GM21423 (cell line): Measurements from ENCODE around the gene NBDY.
"Not testable (repeated sequence)": the region's sequence is repeated elsewhere in the genome, so short reads cannot be mapped to it uniquely, and the experiment has no call there.

ENCODE experiments used
- ATAC-seq: cut with Tn5 transposase; IDR thresholded peaks from one replicate; pipeline ENCODE4 v1.9.1; 2021; ENCODE audit warnings: mild to moderate bottlenecking, moderate library complexity; ENCODE audit not compliant: unreplicated experiment

NBDY gene

DNA sequence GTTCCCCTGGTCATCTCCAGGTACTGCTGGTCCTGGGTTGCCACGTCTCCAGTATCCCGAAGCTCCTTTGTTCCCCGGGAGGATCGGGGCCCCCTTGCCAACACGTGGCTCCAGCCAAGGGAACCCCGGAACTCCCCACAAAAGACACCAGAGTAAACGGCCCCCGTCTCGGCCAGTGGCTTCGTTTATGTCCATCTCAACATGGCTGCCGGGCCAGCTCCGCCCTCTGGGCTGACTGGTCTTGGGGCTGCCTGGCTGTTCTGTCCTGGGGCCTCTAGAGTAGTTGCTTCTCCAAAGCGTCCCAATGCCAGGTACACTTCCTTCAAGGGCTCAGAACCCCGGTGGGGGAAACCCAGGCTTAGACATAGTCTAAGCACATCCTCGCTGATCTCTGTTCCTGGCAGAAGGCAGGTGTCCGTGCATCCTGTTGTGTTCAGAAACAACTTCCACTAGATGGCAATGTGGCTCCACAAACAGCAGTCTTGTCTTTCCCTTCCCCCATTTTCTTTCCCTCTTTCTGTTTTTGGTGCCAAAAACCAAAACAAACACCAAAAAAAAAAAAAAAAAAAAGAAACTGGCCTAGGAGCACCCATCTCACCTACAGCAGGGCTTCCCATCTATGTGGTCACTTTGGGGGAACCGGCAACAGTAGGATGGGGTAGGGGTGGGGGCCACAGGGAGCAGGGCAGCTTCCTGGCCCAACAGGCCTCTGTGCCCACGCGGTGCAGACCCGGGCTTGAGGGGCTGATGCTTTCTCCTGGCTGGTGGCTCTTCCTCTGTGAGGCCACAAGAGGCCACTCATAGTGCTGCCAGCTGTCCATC, 35.3 kb downstream of the NBDY start:
- peak; percentile 55 for ATAC-seq

DNA sequence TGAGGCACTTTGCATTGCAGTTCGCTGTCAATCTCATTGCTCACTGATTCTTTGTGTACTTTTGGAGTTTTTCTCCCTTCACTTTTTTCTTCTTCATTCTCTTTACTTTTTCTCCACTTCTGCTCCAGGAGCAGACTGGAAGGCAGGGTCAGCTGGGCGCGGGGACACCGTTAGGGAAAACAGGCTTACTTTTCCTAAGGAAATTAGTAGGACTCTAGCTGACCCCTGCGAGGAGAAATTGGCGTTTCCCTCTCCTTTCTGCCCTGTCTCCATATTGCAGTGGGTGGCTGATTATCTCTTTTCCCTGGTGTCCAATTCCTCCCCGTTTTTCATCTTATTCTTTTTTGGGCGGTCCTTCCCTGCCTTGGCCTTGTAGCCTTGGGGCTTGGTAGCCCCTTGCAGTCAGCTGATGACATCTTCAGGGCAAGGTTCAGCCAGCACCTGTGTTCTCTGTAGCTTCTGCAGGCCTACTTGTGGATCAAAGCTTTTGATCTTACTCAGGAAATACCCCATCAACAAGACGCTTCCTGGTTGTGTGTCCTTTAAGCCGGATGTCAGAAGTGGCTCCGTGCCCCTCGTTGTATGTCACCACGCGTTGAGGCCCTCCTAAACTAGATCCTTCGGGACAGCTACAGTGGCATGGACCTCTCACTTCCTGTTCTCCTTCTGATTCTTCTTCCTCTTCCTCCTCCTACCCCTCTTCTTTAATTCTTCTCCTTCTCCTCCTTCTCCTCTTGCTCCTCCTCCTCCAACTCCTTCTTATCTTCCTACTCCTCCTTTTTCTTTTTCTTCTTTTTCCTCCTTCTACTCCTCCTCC, 36.1 kb downstream of the NBDY start:
- ATAC-seq, result no peak

DNA sequence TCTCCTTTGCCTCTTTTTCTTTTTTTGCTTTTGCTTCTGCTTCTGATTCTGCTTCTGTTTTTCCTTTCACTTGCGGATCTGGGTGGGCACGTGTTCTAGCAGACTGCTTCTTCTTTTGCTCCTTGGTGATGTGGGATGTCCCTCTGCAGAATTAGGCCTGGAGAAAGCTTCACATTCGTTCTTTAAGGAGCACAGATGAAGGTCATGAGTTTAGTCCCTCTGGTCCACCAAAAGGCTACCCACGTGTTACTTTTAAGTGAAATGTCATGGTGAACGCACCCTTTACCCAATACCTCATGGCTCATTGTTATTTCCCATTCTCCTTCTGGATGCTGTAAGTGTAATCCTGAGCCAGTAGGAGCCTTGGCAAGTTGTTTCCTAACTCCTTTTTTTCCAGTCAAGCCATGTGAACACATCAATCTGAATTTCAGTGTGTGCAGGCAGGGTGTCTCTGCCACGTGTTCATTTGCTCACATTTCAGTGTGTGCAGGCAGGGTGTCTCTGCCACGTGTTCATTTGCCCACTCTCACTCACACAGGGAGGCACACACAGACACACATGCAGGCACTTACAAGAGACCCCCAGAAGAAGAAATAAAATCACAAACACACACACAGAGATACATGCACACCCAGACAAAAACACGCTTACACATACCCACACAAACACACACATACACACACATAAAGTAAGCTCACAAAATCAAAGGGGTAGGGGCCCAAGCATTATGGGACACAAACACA, 36.9 kb downstream of the NBDY start:
- no peak for ATAC-seq

DNA sequence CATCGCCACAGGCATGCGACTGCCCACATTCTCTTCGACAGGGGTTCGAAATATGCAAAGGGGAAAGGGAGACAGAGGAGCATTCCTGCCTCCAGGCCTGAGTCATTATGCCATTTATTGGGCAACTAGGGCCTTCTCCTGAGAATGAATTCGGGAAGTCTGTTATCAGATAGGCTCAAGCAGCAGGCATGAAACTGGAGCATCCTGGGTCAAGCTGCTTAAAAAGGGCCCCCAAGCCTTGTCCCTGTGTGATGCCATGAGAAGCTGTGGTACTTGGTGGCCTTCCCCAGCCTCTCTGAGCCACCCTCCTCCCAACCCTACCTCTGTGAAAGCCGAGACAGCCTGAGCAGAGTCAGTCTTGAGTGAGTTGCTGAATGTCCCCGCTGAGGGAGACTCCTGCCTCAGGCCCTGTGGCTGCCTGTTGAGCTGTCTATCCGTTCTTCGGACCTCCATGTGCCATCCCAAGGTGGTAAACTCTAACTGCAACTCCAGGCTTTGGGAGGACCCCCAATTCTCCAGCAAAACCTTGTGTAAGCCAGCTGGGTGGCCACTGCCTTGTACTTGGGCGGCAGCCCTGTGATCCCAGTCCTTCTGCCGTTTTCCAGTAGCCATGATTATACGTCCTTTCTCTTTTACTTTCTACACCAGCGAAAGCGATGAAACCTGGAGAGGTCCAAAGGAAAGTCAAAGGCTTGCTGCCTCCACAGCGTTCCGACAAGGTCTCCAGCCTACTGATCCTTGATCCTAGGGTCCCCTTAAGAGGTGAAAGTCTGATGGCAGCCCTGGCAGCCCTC, 37.7 kb downstream of the NBDY start:
- no peak for ATAC-seq

DNA sequence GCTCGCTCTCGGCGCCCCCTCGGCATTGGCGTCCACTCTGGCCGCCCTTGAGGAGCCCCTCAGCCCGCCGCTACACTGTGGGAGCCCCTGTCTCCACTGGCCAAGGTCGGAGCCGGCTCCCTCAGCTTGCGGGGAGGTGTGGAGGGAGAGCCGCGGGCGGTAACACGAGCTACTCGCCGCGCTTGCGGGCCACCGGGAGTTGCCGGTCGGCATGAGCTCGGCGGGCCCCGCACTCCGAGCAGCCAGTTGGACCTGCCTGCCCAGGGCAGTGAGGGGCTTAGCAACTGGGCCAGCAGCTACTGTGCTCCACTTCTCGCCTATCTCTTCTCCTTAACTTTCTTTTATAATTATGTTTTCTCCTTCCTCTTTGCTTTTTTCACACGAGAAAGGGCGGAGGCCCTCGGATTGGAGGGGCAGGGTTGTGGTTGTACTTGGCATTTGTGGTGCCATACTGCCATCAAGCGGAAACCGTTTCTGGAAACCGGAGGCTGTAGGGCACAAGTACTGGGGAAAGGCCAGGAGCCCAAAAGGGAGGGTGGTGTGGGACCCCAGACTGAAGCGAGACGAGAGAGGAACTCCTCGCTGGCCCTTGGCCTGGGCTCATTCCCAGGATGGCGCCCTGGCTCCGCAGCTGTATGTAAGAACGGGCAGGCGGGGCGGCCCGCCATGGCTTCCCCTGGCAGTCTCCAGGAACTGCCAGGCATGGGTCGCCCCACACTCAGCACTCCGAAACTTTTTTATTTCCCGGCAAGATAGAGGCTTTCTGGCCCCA, 38.5 kb downstream of the NBDY start:
- not testable (repeated sequence) for ATAC-seq

DNA sequence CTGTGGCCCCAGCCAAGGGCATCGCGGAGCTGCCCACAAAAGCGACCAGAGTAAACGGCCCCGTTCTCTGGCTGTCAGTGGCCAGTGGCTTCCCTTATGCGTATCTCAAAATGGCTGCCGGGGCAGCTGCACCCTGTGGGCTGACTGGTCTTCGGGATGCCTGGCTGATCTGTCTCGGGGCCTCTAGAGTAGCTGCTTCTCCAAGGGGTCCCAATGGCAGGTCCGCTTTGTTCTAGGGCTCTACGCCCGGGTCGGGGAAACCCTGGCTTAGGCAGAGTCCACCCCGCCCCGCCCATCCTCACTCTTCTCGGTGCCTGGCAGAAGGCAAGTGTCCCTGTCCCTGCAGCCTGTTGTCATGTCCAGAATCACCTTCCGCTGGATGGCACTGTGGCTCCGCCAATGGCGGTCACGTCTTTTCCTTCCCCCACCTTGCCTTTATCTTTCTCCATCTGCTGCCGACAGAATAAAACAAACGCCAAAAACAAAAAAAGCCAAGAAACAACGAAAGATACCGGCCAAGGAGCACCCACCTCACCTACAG, 39.1 kb downstream of the NBDY start:
- not testable (repeated sequence) for ATAC-seq

DNA sequence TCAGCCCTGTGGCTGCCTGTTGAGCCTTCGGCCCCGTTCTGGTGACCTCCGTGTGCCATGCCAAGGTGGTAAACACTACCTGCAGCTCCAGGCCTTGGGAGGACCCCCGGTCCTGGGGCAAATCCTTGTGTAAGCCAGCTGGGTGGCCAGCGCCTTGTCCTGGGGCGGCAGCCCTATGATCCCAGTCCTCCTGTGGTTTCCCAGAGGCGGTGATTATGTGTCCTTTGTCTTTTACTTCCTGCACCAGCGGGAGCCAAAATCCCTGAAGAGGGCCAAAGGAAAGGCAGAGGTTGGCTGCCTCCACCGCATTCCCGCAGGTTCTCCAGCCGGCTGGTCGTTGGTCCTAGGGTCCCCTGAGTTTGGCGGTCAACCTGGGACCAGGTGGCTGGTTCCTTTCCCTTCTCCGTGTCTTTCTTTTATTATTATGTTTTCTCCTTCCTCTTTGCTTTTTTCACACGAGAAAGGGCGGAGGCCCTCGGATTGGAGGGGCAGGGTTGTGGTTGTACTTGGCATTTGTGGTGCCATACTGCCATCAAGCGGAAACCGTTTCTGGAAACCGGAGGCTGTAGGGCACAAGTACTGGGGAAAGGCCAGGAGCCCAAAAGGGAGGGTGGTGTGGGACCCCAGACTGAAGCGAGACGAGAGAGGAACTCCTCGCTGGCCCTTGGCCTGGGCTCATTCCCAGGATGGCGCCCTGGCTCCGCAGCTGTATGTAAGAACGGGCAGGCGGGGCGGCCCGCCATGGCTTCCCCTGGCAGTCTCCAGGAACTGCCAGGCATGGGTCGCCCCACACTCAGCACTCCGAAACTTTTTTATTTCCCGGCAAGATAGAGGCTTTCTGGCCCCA, 43.9 kb downstream of the NBDY start:
- ATAC-seq, result not testable (repeated sequence)

DNA sequence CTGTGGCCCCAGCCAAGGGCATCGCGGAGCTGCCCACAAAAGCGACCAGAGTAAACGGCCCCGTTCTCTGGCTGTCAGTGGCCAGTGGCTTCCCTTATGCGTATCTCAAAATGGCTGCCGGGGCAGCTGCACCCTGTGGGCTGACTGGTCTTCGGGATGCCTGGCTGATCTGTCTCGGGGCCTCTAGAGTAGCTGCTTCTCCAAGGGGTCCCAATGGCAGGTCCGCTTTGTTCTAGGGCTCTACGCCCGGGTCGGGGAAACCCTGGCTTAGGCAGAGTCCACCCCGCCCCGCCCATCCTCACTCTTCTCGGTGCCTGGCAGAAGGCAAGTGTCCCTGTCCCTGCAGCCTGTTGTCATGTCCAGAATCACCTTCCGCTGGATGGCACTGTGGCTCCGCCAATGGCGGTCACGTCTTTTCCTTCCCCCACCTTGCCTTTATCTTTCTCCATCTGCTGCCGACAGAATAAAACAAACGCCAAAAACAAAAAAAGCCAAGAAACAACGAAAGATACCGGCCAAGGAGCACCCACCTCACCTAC, 44.5 kb downstream of the NBDY start:
- not testable (repeated sequence) for ATAC-seq

DNA sequence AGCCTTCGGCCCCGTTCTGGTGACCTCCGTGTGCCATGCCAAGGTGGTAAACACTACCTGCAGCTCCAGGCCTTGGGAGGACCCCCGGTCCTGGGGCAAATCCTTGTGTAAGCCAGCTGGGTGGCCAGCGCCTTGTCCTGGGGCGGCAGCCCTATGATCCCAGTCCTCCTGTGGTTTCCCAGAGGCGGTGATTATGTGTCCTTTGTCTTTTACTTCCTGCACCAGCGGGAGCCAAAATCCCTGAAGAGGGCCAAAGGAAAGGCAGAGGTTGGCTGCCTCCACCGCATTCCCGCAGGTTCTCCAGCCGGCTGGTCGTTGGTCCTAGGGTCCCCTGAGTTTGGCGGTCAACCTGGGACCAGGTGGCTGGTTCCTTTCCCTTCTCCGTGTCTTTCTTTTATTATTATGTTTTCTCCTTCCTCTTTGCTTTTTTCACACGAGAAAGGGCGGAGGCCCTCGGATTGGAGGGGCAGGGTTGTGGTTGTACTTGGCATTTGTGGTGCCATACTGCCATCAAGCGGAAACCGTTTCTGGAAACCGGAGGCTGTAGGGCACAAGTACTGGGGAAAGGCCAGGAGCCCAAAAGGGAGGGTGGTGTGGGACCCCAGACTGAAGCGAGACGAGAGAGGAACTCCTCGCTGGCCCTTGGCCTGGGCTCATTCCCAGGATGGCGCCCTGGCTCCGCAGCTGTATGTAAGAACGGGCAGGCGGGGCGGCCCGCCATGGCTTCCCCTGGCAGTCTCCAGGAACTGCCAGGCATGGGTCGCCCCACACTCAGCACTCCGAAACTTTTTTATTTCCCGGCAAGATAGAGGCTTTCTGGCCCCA, 49.3 kb downstream of the NBDY start:
- ATAC-seq, result not testable (repeated sequence)

DNA sequence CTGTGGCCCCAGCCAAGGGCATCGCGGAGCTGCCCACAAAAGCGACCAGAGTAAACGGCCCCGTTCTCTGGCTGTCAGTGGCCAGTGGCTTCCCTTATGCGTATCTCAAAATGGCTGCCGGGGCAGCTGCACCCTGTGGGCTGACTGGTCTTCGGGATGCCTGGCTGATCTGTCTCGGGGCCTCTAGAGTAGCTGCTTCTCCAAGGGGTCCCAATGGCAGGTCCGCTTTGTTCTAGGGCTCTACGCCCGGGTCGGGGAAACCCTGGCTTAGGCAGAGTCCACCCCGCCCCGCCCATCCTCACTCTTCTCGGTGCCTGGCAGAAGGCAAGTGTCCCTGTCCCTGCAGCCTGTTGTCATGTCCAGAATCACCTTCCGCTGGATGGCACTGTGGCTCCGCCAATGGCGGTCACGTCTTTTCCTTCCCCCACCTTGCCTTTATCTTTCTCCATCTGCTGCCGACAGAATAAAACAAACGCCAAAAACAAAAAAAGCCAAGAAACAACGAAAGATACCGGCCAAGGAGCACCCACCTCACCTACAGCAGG, 50.0 kb downstream of the NBDY start:
- not testable (repeated sequence) for ATAC-seq

DNA sequence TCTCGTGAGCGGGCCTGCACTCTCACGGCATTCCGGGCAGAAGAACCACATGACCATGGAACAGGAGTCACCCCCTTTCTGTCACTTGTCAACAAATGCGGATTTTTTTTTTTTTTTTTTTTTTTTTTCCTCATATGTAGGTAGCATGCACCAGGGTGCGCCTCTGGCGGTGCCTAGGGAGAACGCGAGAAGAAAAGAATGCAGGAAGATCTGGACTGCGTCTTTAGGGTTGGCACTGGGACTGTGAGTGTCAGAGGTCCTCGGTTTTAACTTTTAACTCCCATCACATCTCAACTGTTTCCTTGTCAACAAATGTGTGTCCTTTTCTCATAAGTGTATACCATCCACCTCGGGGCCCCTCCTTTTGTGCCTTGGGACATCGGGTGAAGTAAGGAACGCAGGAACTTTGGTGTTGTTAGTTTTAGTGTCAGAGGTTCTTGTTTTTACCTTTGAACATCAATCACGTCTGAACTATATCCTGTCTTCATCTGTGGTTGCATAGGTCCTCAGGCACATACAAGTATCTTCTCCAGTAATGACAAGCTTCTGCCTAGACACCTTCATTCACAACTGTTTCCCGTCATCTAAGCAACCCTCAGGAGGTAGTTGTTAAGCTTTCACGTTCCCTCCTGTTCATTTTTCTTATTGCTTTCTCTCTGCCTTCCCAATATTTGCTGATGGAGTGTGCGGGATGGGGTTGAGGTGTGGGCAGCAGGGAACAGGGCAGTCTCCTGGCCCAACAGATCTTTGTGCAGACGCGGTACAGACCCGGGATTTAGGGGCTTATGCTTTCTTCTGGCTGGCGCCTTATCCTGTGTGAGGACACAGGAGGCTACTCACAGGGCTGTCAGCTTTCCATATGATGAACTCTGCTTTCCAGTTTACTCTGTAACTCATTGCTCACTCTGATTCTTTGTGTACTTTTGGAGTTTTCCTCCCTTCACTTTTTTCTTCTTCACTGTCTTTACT, 51.9 kb downstream of the NBDY start:
- ATAC-seq, result not testable (repeated sequence)

DNA sequence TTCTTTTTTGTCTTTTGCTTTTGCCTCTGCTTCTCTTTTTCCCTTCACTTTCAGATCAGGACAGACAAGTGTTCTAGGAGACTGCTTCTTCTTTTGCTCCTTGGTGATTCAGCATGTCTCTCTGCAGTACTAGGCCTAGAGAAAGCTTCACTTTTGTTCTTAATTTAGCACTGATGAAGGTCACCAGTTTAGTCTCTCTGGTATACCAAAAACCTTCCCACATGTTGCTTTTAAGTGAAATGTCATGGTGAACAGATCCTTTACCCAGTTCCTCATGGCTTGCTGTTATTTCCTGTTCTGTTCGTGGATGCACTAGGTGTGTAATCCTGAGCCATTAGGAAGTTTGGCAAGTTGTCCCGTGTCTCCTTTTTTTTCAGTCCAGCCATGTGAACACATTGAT, 53.3 kb downstream of the NBDY start:
- no peak for ATAC-seq

DNA sequence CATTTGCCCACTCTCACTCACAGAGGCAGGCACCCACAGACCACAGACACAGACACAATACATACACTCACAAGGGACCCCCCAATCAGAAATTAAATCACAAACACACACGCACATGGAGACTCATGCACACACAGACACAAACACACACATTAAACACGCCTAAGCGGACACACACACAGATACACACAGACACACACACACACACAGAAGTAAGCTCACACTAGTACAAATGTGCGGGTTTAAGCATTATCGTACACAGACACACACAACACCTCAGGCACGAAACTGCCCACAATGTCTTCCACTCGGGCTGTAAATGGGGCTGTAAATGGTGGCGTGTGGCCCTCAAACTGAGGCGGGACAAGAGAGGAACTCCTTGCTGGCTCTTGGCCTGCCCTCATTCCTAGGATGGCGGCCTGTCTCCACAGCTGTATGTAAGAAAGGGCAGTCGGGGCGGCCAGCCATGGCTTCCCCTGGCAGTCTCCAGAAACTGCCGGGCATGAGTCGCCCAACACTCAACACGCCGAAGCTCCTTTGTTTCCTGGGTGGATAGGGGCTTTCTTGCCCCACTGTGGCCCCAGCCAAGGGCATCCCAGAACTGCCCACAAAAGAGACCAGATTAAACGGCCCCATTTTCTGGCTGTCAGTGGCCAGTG, 53.9 kb downstream of the NBDY start:
- ATAC-seq, result no peak

DNA sequence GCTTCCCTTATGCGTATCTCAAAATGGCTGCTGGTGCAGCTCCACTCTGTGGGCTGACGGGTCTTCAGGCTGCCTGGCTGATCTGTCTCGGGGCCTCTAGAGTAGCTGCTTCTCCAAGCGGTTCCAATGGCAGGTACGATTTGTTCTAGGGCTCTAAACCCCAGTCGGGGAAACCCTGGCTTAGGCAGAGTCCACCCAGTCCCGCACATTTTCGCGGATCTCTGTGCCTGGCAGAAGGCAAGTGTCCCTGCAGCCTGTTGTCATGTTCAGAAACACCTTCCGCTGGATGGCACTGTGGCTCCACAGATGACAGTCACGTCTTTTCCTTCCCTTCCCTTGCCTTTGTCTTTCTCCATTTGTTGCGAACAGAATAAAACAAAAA, 54.4 kb downstream of the NBDY start:
- no peak for ATAC-seq

DNA sequence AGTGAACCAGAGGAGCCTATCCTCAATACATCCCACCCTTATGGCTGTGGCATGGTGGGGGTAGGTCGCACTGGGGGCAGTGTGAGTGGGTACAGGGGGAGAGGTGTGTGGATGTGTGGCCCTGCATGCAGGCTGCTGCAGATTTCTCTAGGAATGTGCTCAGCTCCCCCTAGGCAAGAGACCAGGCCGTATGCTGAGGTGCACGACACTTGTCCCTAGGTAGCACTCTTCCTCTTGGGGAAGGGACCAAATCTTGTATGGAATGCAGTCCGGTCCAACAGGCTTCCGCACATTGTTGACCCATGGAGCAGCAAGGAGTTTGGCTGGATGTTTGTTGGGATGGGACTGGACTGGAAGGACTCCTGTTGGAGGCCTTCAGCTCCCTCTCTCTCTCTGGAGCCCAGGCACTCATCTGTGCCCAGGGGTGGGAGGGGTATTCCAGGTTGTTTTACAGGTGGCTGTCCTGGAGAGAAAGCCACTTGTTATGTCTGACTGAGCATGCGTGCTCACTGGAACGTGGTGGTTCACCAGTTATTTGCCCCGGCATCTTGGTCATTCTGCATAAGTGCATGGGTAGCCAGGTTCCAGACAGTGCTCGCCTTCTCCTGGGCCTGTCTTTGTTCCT, 55.1 kb downstream of the NBDY start:
- no peak for ATAC-seq
